Epidermal melanocyte (primary cell): Measurements from ENCODE around the gene NPLOC4.
"Not testable (repeated sequence)": the region's sequence is repeated elsewhere in the genome, so short reads cannot be mapped to it uniquely, and the experiment has no call there.

Source experiments
- DNase-seq: peaks from one replicate; pipeline ENCODE4 v3.0.0; 2011; ENCODE audit warnings: low spot score; ENCODE audit not compliant: insufficient read length

NPLOC4 gene

DNA sequence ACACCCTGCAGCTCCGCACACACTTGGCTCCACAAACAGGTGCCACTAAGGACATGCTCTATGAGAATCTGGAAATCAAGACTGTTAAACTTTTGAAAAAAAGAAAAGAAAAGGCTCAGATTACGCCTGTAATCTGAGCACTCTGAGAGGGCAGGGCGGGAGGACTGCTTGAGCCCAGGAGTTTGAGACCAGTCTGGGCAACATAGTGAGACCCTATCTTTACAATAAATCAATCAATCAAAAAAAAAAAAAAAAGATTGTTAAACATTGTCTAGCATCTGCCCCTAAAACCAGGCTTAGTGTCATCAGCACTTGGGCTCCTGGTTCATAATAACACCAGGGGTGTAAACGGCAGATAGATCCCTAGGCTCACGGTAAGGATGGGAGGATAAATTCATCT, 47.3 kb downstream of the NPLOC4 start:
- DNase-seq = no peak

DNA sequence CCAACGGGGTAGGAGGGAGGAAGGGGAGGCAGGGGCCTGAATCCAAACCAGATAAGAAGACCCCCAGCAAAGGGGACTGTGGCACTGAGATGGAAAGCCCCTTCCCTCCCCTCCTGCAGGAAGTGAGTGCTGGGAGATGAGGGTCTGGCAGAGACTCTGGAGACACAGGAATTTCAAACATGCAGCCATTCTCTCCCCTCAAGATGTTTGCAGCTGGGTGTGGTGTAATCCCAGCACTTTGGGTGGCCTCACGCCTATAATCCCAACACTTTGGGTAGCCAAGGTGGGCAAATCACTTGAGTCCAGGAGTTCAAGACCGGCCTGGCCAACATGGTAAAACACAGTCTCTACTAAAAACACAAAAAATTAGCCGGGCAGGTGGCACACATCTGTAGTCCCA, 50.8 kb downstream of the NPLOC4 start:
- no peak for DNase-seq

DNA sequence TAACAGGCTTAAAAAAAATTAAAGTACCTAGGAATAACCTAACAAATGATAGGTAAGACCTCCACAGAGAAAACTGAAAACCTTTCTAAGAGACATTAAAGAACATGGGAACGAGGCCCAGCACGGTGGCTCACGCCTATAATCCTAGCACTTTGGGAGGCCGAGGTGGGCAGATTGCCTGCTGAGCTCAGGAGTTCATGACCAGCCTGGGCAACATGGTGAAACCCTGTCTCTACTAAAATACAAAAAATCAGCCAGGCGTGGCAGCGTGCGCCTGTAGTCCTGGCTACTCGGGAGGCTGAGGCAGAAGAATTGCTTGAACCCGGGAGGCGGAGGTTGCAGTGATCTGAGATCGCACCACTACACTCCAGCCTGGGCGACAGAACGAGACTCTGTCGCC, 52.1 kb downstream of the NPLOC4 start:
- not testable (repeated sequence) for DNase-seq

- DNase-seq = no peak
Measured at GRCh38 chr17:81583589-81584342, 53.1 kb downstream of the NPLOC4 start.

DNA sequence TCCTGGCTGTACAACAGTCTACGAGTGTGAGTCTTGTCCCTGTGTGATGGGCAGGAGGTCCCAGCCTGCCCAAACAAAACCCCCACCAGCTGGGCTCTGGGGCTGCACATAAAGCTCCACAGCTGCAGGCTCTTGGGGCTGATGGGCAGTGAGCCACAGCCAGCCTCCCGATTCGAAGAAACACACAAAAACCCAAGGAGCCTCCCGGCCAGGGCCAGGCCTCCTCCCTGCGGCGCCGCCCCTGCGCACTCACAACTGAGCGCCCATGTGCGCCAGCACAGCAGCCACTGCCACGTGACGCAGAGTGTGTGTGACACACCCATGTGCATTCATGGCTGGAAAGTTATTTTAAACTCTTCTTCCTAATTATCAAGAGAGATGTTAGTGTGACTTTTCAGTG, 54.2 kb downstream of the NPLOC4 start:
- DNase-seq = no peak

GRCh38 chr17:81582341-81582740, 54.6 kb downstream of the NPLOC4 start:
- DNase-seq = no peak

GRCh38 chr17:81581758-81582157, 55.2 kb downstream of the NPLOC4 start:
- no peak for DNase-seq

- DNase-seq = no peak
Measured at GRCh38 chr17:81580481-81580880, 56.4 kb downstream of the NPLOC4 start.

DNA sequence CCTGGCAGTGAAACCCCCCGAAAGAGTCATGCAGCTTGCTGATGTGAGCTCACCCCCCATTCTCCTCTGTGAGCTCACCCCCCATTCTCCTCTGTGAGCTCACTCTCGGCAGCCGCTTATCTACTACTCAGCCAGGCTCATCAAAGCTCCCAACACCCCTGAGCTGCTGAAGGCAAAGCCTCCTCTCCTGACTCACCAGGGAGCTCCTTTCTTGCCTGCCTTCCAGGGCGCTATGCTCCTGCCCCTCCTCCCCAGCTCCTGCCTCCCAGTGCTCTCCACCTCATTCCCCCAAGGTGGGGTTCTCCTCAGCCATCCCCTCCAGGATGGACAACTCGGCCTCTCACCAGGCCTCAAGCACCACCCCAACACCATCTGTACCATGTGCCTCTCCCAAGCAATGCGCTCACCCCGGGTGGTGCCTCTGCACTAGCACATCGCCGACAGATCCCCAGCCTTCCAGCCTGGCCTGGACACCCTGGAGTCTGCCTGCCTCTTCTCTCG, 57.0 kb downstream of the NPLOC4 start:
- DNase-seq = no peak

- no peak for DNase-seq
Measured at GRCh38 chr17:81579298-81579697, 57.6 kb downstream of the NPLOC4 start.

DNA sequence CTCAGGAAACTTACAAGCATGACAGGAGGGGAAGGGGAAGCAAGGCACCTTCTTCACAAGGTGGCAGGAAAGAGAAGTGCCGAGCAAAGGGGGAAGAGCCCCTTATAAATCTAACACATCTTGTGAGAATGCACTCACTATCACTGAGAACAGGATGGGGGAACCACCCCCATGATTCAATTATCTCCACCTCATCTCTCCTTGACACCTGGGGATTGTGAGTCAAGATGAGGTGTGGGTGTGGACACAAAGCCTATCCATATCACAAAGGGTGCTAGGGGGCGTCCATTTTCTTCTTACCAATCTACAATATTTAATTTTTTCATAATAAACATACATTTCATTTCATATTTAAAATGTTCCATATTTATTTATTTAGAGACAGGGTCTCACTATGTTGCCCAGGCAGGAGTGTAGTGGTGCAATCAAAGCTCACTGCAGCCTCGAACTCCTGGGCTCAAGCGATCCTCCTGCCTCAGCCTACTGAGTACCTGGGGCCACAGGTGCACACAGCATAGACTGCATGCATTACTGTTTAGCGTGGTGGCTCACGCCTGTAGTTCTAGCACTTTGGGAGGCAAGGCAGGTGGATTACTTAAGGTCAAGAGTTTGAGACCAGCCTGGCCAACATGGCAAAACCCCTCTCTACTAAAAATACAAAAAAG, 58.2 kb downstream of the NPLOC4 start:
- no peak for DNase-seq

DNA sequence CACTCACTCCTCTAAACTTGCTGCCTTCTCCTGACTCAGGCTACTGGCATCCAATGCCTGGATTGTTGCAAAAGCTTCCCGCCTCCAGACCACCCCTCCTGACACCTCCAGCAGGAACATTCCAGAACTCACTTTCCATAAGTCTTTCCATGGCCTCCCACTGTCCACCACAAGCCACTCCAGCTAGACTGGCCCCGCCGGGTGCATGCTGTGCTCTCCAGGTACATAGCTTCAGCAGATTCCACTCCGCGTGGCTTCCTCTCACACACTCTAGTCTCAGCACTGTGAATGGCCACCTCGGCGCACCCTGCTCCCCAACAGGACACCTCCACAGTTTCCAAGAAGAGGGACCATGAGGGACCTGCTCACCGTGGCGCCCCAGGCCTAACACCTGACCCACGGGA, 58.9 kb downstream of the NPLOC4 start:
- DNase-seq = no peak

GRCh38 chr17:81577278-81578000, 59.5 kb downstream of the NPLOC4 start:
- DNase-seq = no peak

GRCh38 chr17:81576621-81577277, 60.2 kb downstream of the NPLOC4 start:
- DNase-seq = peak; percentile 71

DNA sequence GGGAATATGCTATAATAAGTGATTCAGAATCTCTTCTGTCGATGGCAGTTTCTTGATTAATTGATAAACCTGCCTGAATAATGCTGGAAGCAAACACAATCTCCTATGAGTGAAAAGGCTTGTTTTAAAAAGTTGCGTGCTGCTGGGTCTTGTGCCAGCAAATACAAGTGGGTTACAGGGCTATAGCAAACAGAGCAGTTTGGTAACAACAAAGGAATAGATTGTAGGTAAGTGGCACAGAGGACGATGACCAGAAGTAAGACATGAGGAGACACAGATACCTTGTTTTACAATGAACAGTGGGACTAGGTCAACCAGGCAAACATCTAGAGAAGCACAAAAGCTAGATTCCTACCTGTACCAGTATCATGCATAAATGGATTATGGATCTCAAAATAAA, 61.1 kb downstream of the NPLOC4 start:
- no peak for DNase-seq

- DNase-seq = peak; percentile 5
Measured at GRCh38 chr17:81574643-81574956, 62.3 kb downstream of the NPLOC4 start.

GRCh38 chr17:81573794-81574642, 62.9 kb downstream of the NPLOC4 start:
- DNase-seq = peak; percentile 2

DNA sequence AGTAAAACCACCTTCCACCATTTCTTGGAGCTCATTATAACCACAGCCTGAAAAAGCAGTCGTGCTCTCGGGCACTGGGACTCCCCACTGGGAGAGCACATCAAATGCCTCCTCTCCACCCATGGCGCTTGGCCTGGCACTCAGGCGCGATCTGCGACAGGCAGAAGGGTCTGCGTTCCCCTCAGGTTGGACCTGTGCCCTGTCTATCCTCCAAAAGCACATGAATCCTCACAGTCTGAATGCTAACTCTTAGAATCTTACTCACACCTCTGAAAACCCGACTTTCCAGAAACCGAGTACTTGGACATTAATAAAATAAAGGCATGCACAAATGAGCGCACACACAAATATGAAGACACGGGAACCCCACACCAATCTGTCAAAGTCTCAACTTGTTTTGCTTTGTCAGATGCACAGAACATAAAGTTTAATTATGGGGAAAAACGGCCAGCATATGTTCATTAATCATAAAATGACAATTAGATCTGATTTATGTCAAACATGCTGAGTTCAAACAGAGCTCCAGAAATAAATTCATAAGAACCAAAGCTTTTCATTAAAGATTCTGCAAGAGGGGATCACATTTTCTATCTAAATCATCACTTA, 64.2 kb downstream of the NPLOC4 start:
- no peak for DNase-seq

GRCh38 chr17:81570964-81571363, 65.9 kb downstream of the NPLOC4 start:
- DNase-seq = no peak

- DNase-seq = no peak
Measured at GRCh38 chr17:81569986-81570514, 66.9 kb downstream of the NPLOC4 start.
